Measurements from ENCODE around the gene ZNF823.

Gene ZNF823

DNA sequence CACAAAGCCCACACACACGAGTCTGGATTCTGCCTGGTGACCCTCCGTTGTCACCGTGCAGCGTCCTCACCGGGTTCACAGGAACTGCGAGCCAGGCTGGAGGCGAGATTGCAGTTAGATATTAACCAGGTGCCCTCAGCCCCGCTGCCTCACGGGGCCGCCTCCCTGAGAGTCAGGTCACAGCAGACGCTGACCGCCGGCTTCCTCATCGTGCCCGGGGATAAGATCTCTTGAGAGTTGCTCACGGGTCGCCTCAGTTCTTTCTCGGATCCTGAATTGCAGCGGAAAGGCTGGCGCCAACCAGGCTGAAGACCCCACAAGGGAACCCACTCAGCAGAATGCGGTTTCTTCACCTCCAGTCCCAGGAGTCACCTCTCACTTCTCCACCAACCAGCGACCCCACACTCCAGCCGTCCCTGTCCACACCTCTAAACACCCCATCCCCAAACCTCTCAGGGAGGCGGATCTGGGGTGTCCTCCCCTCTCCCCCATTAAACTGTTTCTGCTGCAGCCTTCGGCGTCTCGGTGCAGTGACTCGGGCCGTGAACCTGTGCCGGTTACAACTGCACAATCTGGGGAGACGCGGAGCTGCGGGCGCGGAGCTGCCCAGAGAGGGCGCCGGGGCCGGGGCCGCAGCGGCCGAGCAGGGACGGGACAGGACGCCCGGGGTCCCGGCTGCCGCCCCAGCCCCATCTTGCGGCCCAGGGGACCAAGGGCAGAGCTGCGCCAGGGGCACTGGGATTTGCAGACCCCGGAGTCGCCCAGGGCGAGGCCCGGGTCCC, 591 bp downstream of the ZNF823 start:
- no peak for DNase-seq (ENCODE audit: low read depth, low spot score)

DNA sequence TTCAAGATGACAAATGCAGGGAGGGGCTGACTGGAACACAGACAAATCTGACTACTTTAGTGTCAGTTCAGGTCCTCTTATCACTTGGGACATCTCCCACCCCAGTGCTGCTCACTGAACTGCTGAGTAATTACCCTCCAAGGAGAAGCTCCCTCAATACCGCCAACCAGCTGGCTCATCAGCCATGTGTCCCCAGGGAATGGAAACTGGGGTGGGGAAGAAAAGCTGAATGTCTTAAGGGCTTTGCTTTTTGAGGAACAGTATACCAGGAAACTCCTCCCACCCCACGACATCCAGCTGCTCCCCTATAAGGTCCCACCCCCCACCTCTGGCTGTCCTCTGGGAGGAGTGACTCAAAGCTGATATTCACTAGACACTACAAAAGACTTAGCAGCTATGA, 2.0 kb downstream of the ZNF823 start:
- DNase-seq (ENCODE audit: low read depth, low spot score): no peak

DNA sequence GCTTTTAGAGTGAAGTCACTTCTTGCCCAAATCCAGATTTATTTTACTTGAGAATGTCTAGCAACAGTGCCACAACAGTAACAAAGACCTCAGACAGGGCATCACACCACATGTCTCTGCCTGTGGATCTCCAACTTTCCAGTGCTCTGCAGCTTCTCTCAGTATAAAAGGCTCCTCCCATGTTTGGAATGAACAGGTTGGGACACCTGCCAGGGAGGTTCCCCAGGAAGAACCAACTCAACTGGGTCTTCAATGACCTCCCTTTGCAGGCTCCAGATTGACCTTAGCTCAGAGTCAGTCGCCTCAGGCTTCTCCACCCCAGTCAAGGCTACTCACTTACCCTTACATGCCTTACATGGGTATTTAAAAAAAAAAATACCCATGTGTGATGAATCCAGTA, 3.4 kb downstream of the ZNF823 start:
- no peak for DNase-seq (ENCODE audit: low read depth, low spot score)

DNA sequence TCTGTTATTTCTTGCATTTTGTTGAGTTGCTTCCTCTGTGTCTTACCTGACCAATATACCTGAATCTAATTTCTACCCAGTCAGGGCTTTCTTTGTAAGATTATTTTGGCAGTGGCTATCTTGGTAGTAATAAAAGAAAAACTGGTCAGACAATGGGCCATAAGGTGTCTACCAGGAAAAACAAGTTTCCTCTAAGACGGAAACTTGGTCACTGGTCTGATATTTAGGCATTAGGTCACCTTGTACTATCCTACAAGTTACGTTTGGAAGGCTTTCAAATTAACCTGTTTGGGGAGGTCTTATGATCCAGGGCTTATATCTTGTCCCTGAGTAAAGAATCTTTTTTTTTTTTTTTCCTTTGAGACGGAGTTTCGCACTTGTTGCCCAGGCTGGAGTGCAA, 9.2 kb downstream of the ZNF823 start:
- DNase-seq (ENCODE audit: low read depth, low spot score): no peak

DNA sequence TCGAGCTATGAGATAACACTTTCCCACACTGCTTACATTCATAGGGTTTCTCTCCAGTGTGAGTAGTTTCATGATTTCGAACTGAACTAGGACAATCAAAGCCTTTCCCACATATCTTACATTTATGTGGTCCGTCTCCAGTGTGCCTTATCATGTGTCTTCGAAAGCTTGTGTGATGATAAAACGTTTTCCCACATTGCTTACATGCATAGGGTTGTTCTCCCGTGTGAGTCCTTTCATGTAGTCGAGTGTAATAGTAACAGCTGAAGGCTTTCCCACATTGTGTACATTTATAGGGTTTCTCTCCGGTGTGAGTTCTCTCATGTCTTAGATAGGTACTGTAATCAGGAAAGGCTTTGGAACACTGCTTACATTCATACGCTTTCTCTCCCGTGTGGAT, 16.3 kb downstream of the ZNF823 start:
- no peak for DNase-seq (ENCODE audit: low read depth, low spot score)

DNA sequence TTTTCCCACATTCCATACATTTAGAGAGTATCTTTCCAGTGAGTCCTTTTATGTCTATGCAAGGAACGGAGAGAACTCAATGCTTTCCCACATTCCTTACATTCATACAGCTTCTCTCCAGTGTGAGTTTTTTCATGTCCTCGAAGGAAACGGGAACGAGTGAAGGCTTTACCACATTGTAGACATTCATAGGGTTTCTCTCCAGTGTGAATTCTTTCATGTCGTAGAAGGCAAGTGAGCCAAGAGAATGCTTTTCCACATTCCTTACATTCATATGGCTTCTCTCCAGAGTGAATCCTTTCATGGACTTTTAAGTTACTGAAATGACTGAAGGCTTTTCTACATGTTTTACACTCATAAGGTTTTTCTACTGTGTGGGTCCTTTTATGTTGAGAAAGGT, 17.1 kb downstream of the ZNF823 start:
- no peak for DNase-seq (ENCODE audit: low read depth, low spot score)

DNA sequence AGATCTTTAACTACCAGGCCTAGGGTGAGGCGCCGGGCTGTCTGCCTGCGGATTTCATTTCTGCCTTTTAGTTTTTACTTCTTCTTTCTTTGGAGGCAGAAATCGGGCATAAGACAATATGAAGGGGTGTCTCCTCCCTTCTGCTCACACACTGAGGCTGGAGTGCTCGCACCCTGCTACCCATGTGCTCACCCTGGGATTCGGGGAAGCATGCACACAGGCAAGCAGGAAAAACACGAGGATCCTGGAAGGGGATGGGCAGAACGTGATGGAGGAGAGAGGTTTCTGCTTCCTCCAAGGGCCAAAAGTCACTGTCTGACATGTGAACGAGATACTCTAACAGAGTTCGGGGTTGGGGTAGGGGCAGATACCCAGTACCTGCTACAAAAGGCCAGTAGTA, 28.4 kb downstream of the ZNF823 start:
- DNase-seq (ENCODE audit: low read depth, low spot score): no peak

DNA sequence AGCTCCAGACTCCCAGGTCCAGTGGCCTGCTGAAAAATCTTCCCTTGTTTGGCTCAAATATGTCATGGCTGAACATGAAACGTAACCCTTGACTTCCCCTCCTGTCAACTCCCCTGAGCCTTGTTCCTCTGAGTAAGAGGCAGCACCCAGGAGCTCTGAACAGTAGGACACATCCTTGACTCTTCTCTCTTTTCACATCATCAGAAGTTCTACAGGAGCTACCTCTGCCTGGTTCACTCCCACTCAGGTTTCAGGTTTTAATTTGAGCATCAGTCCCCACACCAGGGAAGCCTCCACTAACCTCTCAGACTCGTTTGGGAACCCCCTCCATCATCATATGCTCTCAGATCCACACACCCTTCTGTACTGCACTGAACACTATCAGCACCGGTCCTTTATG, 30.3 kb downstream of the ZNF823 start:
- no peak for DNase-seq (ENCODE audit: low read depth, low spot score)

DNA sequence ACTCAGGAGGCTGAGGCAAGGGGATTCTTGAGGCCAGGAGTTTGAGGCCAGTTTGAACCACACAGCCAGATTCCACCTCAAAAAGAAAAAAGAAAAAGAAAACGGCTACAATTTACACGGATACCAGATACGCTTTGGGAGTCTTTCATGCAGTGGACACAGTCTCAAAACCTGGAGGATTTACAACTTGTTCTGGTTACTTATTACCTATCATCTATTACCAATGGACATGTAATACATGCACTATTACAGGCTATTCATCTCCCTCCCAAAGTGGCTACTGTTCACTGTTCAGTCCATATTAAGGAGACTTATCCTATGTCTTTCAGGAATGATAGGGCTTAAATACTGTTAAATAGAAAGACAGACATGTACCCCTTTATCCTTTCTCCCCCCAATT, 33.3 kb downstream of the ZNF823 start:
- no peak for DNase-seq (ENCODE audit: low read depth, low spot score)

DNA sequence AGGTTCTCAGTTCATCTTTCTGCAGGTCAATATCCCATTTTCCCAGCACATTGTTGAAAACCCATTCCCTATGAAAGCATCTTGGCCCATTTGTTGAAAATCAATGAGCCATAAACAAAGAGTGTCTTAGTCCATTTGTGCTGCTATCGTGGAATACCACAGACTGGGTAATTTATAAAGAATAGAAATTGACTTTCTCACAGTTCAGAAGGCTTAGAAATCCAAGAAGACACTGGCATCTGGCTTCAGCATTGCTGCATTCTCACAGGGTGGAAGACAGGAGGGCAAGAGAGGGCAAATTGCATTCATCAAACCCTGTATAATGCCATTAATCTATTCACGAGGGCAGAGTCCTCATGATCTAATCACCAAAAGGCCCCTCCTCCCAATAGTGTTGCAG, 34.1 kb downstream of the ZNF823 start:
- no peak for DNase-seq (ENCODE audit: low read depth, low spot score)

DNA sequence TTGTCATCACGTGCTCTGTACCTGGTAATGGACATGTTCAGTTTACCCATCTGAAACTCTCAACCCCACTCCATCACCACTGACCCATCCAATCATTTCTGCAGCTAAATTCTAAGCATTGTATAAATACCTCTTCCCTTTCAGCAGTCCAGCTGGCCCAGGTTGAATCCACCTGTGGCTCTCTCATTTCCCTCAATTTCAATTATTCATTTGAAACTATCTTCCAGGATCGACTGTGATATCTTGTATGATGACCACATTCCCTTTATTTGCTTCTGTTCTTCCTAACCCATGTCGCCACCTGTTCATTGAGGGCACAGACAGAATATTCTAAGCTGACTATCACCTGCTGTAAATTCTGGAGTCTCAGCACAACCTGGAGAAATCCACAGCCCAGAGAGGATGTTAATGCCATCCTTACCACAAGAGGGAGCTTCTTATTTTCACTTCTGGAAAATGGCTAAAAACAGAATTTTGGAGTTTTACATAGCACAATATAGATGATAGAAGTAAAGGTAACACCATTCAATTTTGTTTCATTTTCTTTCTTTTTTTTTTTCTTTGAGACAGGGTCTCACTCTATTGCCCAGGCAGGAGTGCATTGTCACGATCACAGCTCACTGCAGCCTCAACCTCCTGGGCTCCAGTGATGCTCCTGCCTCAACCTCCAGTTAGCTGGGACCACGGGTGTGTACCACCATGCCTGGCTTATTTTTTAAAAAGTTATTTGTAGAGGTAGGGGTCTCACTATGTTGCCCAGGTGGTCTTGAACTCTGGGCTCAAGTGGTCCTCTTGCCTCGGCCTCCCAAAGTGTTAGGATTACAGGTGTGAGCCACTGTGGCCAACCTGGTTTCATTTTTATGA, 38.6 kb downstream of the ZNF823 start:
- DNase-seq (ENCODE audit: low read depth, low spot score): no peak

DNA sequence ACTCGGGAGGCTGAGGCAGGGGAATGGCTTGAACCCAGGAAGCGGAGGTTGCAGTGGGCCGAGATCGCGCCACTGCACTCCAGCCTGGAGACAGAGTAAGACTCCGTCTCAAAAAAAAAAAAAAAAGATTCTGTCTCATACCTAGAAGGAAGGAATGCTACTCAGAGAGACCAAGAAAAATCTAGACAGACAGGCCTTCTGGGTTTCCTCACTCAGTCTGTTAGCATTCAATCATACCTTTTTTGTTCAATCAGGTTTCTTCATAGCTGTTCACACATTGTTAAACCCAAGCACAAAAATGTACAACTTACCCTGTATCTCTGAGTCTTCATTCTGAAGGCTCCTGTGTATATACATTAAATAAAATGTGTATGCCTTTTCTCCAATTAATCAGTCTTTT, 40.5 kb downstream of the ZNF823 start:
- no peak for DNase-seq (ENCODE audit: low read depth, low spot score)

DNA sequence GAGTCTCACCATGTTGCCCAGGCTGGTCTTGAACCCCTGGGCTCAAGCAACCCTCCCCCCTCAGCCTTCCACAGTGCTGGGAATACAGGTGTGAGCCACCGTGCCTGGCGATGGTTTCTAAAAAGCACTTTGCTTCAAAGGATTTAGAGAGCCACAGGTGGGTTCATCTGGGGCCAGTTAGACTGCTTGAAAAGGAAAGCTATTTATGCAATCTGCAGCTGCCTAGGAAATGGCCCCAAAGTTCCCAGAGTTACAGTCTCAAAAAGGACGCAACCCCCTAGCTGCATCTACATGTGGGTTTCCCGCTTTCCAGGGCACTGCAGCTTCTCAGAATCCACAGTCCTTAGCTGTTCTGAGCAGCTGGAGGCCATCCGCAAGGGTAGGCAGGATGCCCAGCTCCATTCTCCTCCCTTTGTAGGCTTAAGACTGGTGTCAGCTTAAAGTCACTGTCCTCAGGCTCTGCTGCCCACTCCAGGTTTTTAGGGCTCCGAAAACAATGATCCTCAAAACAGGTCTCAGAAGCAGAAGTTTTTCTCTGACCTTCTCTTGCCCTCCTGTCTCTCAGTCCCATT, 41.4 kb downstream of the ZNF823 start:
- no peak for DNase-seq (ENCODE audit: low read depth, low spot score)

DNA sequence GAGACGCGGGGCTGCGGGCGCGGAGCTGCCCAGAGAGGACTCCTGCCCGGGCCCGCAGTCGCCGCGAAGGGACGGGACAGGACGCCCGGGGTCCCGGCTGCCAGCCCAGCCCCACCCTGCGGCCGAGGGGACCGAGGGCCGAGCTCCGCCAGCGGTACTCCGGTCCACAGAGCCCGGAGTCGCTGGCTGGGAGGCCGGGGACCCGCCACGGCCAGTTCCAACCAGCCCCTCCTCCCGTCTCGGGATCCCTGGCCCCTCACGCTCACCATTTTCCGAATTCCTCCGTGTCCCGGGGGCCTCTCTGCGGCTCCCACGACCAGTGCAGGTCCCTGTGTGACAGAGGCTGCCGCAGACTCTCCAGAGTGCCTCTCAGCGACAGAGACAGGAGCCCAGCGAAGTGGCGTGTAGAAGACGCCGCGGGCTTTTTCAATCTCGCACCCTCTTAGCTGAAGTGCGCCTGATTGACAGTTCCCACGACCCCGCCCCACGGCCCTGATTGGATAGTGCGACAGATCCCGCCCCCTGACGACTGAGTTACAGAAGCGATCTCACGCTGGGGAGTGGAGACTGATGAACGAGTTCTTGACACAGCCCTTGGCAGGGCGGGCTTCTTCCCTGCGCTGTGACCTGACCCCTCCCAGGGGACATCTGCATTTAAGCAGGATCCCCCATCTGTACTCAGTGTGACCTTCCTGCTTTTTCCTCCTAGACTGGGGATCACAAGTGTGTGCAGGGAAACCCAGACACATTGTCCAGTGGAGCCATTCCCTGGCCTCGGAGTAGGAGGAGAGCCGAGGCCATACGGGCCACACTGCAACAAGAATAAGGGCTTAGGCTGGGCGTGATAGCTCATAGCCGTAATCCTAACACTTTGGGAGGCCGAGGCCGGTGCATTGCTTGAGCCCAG, 44.0 kb downstream of the ZNF823 start:
- peak; percentile 72 for DNase-seq (ENCODE audit: low read depth, low spot score)

DNA sequence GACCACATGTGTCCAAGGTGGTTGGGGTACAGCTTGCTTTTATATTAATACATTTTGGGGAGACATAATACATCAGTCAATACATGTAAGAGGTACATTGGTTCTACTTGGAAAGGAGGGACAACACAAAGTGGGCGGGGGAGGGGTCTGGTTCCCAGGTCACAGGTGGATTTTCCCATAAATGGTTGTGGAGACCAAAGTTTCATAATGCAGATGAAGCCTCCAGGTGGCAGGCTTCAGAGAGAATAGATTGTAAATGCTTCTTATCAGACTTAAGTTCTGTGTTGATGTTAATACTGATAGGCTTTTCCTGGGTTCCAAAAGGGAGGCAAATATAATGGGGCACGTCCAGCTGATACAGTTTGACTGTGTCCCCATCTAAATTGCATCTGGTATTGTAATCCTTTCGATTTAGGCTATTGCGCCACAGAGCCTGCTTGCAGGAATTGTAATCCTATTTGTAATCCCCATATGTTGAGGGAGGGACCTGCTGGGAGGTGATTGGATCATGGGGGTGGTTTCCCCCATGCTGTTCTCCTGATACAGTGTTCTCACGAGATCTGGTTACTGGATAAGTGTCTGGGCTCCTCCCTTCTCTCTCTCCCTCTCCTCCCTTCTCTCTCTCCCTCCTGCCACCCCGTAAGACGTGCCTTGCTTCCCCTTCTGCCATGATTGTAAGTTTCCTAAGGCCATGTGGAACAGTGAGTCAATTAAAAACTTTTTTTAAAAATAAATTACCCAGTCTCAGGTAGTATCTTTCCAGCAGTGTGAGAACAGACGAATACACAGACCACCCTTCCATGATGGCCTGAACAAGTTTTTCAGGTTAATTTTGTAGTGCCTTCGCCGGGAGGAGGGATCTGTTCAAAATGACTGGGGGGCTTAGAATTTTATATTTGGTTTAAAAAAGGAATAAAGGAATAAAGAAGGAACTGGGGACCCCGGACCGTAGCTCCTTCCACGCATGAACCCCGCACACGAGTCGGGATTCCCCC, 44.9 kb downstream of the ZNF823 start:
- DNase-seq (ENCODE audit: low read depth, low spot score): no peak

DNA sequence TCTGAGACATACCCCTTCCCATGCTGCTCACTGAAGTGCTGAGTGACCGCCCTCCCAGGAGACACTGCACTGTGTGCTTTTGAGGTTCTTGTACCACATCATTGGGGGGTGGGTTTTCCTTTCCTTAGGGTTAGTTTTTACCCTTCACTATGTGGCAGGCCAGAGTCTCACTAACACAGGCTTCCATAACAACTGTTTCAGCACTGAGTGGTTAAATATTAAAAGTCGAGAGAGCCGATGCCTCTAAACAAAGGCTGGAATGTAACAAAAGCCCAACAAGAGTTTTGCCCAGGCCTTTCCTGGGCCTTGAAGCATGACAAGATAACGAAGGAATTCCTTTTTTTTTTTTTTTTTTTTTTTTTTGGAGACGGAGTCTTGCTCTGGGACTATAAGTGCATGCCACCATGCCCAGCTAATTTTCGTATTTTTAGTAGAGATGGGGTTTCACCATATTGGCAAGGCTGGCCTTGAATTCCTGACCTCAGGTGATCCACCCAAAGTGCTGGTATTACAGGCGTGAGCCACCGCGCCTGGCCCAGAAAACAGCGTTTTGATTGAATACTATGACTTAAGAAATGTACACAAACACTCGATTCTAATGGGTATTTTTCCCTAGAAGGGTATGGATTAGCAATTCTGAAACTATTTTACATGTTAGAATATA, 46.5 kb downstream of the ZNF823 start:
- DNase-seq (ENCODE audit: low read depth, low spot score): no peak

DNA sequence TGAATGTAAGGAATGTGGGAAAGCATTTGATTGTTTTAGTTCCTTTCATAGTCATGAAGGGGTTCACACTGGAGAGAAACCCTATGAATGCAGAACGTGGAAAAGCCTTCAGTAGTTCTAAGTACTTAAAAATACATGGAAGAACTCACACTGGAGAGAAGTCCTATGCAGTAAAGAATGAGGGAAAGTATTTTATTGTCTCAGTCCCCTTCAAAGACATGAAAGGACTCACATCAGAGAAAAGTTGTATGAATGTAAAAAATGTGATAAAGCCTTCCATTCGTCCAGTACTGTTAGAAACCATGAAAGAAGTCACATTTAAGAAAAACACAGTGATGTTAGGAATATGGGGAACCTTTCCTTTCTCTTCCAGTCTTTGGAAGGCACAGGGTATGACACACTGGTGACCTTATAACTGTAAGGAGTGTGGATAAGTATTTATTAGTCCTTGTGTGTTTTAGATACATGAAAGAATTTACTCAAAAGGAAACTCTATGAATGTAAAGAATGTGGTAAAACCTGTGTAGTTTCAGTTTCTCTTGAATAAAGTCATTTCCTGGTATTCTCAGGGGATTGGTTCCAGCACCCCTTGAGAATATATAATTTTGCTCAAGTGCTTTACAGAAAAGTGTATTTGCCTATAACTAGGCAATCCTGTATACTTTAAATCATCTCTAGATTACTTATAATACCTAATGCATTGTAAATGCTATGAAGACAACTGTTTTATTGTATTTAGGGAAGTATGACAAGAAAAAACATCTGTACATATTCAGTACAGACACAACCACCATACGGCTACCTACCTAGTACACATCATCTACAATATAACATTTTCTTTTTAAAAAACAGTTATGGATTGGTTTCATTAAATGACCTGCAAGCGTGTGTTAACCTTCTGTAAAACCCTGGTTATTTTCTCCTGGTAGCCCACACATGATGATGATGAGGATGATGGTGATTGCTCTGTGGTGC, 52.8 kb downstream of the ZNF823 start:
- DNase-seq (ENCODE audit: low read depth, low spot score): no peak

DNA sequence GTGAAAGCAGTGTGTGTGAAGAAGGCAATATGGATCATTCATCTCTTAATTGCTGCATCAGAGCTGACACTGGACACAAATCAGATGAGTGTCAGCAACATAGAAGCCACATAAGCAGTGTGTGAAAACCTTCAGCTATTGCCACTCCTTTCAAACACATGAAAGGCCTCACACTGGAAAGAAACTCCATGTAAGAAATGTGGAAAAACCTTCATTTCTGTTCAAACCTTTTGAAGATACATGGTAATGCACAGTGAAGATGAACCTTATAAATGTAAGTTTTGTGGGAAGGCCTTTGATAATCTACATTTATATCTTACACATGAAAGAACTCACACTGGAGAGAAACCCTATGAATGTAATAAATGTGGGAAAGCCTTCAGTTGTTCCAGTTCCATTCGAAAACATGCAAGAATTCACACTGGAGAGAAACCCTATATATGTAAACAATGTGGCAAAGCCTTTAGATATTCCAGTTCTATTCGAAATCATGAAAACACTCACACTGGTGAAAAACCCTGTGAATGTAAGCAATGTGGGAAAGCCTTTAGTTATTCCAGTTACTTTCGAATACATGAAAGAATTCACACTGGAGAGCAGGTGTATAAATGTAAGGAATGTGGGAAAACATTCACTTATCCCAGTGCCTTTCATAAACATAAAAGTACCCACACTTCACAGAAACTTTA, 53.6 kb downstream of the ZNF823 start:
- DNase-seq (ENCODE audit: low read depth, low spot score): no peak
